Neural cell (in vitro differentiated cells): ENCODE measurements around the gene COL15A1. TPM values are rescaled to one million over a fixed set of nuclear protein-coding genes. Genes with fewer than 3 reads are reported as not detected.

Source experiments
- H2AFZ ChIP-seq: fragments of 200-600, 300-800 bp; sonication (generic), shearing (Covaris generic); 2 replicates; pipeline ENCODE4 v1.6.0; 2014; ENCODE audit warnings: low read depth, mild to moderate bottlenecking, antibody characterized with exemption, low read length, moderate library complexity
- H3F3A ChIP-seq: fragments of 200-600 bp; shearing (Covaris generic); 2 replicates; pipeline ENCODE4 v1.6.1; 2016; ENCODE audit warnings: mild to moderate bottlenecking, moderate library complexity, mixed read lengths, antibody characterized with exemption, low read length; ENCODE audit not compliant: insufficient read depth, poor library complexity, severe bottlenecking
- H3K27ac ChIP-seq: fragments of 200-600, 300-800 bp; sonication (generic), shearing (Covaris generic); 2 replicates; pipeline ENCODE4 v1.5.1; 2014; ENCODE audit warnings: mild to moderate bottlenecking, low read length, moderate library complexity
- H3K27me3 ChIP-seq: fragments of 300-800, 200-600 bp; sonication (generic), shearing (Covaris generic); 2 replicates; pipeline ENCODE4 v1.6.0; 2014; ENCODE audit warnings: mild to moderate bottlenecking, low read depth, low read length, moderate library complexity; ENCODE audit not compliant: insufficient read depth
- H3K36me3 ChIP-seq: fragments of 300-800, 200-600 bp; sonication (generic), shearing (Covaris generic); 2 replicates; pipeline ENCODE4 v1.5.1; 2014; ENCODE audit warnings: mild to moderate bottlenecking, antibody characterized with exemption, low read length, moderate library complexity; ENCODE audit not compliant: insufficient read depth
- H3K4me2 ChIP-seq: fragments of 300-800, 200-600 bp; sonication (generic), shearing (Covaris generic); 2 replicates; pipeline ENCODE4 v1.6.0; 2014; ENCODE audit warnings: mild to moderate bottlenecking, low read length
- H3K4me3 ChIP-seq: fragments of 300-800, 200-600 bp; sonication (generic), shearing (Covaris generic); 2 replicates; pipeline ENCODE4 v1.5.1; 2014; ENCODE audit warnings: mild to moderate bottlenecking, low read length, moderate library complexity
- H3K79me2 ChIP-seq: fragments of 200-600 bp; shearing (Covaris generic); replicated peaks from 2 replicates; pipeline ENCODE4 v1.6.0; 2014; ENCODE audit warnings: mild to moderate bottlenecking, low read length, moderate library complexity; ENCODE audit not compliant: insufficient read depth
- H3K9ac ChIP-seq: fragments of 300-800, 200-600 bp; sonication (generic), shearing (Covaris generic); 2 replicates; pipeline ENCODE4 v1.6.1; 2016; ENCODE audit warnings: mild to moderate bottlenecking, low read length, mixed read lengths
- H3K9me2 ChIP-seq: fragments of 200-600 bp; shearing (Covaris generic); 2 replicates; pipeline ENCODE4 v1.6.1; 2016; ENCODE audit warnings: mild to moderate bottlenecking, low read length, mixed read lengths; ENCODE audit not compliant: insufficient read depth
- H3K9me3 ChIP-seq: fragments of 200-600, 300-800 bp; sonication (generic), shearing (Covaris generic); 2 replicates; pipeline ENCODE4 v1.6.1; 2016; ENCODE audit warnings: mild to moderate bottlenecking, mixed run types, low read length, moderate library complexity, mixed read lengths
- H4K20me1 ChIP-seq: fragments of 200-600 bp; shearing (Covaris generic); 2 replicates; pipeline ENCODE4 v1.6.1; 2016; ENCODE audit warnings: mild to moderate bottlenecking, mixed run types; ENCODE audit not compliant: insufficient read depth
- EP300 ChIP-seq: fragments of 450-650 bp; conservative IDR thresholded peaks from 2 replicates; pipeline ENCODE4 v1.6.1; 2014; ENCODE audit warnings: antibody characterized with exemption, mild to moderate bottlenecking, moderate library complexity; ENCODE audit not compliant: poor library complexity, severe bottlenecking
- EZH2 ChIP-seq: fragments of 200-600, 300-800 bp; shearing (Covaris generic), sonication (generic); IDR thresholded peaks from 2 replicates; pipeline ENCODE4 v1.6.1; 2014; ENCODE audit warnings: antibody characterized with exemption, low read length, borderline replicate concordance, mild to moderate bottlenecking; ENCODE audit not compliant: insufficient read depth, poor library complexity, severe bottlenecking
- MXI1 ChIP-seq: fragments of 450-650 bp; conservative IDR thresholded peaks from 2 replicates; pipeline ENCODE4 v1.6.1; 2014; ENCODE audit warnings: antibody characterized with exemption, mild to moderate bottlenecking; ENCODE audit not compliant: poor library complexity, severe bottlenecking
- POLR2AphosphoS5 ChIP-seq: IDR thresholded peaks from 2 replicates; pipeline ENCODE4 v1.6.1; 2012
- RAD21 ChIP-seq: fragments of 450-650 bp; conservative IDR thresholded peaks from 2 replicates; pipeline ENCODE4 v1.6.1; 2014; ENCODE audit warnings: antibody characterized with exemption, mild to moderate bottlenecking, moderate library complexity
- SMC3 ChIP-seq: fragments of 450-650 bp; conservative IDR thresholded peaks from 2 replicates; pipeline ENCODE4 v1.6.1; 2014; ENCODE audit warnings: antibody characterized with exemption, mild to moderate bottlenecking, moderate library complexity; ENCODE audit not compliant: poor library complexity
- TAF1 ChIP-seq: IDR thresholded peaks from 2 replicates; pipeline ENCODE4 v1.6.1; 2012; ENCODE audit warnings: low read depth
- polyA plus RNA-seq: library from polyadenylated mRNA; depleted of rRNA; stranded (reverse); fragments of >200 nt; gene quantifications from 2 replicates; pipeline ENCODE4 v1.2.3, GENCODE V29; 2014
- TF ChIP-seq, protein P1 (sequence below): IDR thresholded peaks from 2 replicates; pipeline ENCODE4 v1.6.1; 2012; ENCODE audit warnings: borderline replicate concordance
- TF ChIP-seq, protein P2 (sequence below): fragments of 450-650 bp; IDR thresholded peaks from 2 replicates; pipeline ENCODE4 v1.5.1; 2014; ENCODE audit warnings: antibody characterized with exemption, mild to moderate bottlenecking, moderate library complexity; ENCODE audit not compliant: poor library complexity, severe bottlenecking

COL15A1 gene
- polyA plus RNA-seq, 1 donor from 2014 or later = 2.8 TPM

DNA sequence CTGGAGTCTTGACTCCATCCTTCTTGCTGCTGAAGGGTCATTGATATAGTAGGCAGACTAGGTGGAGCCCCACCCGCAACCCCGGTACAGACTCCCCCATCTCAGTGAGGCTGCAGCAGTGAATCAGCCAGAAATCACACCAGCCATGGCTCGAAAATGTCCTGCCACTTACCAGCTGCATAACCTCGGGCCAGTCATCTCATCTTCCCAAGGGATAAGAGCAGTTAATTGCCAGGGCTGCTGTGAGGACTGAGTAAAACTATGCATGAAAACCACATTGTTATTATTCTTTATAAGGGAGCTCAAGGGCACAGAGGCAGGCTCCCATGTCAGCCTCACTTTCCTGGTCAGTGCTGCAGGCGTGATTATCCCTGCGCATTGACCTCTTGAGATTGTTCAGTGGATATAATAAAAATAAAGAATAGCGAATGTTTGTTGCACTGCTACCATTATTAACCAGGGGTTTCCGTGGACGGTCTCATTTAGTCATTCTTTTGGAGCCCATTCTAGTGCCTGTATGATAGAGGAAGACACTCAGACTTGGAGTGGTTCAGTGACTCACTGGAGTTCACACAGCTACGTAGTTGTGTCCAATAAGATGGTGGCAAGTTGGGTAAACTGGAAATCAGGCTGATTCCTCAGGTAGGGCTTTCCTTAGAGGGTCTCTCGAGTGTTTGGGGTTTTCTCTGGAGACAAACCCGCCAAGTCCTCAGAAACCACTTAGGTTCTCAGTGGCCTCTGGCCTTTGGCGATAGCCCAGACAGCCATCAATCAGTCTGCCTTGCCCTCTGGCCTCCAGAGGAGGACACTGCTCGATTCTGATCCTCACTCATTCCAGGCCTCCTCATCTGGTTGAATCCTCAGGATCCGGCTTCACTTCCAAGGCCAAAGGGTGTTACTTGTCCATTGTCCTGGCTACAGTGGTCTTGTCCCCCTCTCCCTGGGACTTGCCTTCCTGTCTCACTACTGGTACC is 39.9 kb downstream of the COL15A1 start:
- Histone ChIP-seq H3K27me3 (no peaks in the 10 kb centered on the region), H3K79me2 (no peaks in the 10 kb centered on the region), H3K27ac (no peak overlapping the region), H2AFZ (no peak overlapping the region), H3K4me3 (no peak overlapping the region), H3K9me2 (no peaks in the 10 kb centered on the region), H4K20me1 (no peaks in the 10 kb centered on the region), H3F3A (no peaks in the 10 kb centered on the region), H3K36me3 (no peaks in the 10 kb centered on the region), H3K9ac (no peak overlapping the region), H3K4me2 (no peak overlapping the region), H3K9me3 (no peaks in the 10 kb centered on the region)
- no peak for TF ChIP-seq EZH2
- no peak for TF ChIP-seq TAF1
- TF ChIP-seq RAD21 = no peak
- TF ChIP-seq POLR2AphosphoS5 = no peak

DNA sequence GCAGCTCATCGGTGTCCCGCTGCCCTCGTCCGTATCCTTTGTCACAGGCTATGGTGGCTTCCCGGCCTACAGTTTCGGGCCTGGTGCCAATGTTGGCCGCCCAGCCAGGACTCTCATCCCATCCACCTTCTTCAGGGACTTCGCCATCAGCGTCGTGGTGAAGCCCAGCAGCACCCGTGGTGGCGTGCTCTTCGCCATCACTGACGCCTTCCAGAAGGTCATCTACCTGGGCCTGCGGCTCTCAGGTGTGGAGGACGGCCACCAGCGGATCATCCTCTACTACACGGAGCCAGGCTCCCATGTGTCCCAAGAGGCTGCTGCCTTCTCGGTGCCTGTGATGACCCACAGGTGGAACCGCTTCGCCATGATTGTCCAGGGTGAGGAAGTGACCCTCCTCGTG is 41.9 kb downstream of the COL15A1 start:
- Histone ChIP-seq H3K27ac (no peak overlapping the region), H2AFZ (no peak overlapping the region), H3K9me3 (no peaks in the 10 kb centered on the region), H3K79me2 (no peaks in the 10 kb centered on the region), H3K4me2 (no peak overlapping the region), H3K27me3 (no peaks in the 10 kb centered on the region), H3K9ac (no peak overlapping the region), H3F3A (no peaks in the 10 kb centered on the region), H3K4me3 (no peak overlapping the region), H3K36me3 (no peaks in the 10 kb centered on the region), H4K20me1 (no peaks in the 10 kb centered on the region), H3K9me2 (no peaks in the 10 kb centered on the region)
- no peak for TF ChIP-seq SMC3
- TF ChIP-seq, protein P1, sequence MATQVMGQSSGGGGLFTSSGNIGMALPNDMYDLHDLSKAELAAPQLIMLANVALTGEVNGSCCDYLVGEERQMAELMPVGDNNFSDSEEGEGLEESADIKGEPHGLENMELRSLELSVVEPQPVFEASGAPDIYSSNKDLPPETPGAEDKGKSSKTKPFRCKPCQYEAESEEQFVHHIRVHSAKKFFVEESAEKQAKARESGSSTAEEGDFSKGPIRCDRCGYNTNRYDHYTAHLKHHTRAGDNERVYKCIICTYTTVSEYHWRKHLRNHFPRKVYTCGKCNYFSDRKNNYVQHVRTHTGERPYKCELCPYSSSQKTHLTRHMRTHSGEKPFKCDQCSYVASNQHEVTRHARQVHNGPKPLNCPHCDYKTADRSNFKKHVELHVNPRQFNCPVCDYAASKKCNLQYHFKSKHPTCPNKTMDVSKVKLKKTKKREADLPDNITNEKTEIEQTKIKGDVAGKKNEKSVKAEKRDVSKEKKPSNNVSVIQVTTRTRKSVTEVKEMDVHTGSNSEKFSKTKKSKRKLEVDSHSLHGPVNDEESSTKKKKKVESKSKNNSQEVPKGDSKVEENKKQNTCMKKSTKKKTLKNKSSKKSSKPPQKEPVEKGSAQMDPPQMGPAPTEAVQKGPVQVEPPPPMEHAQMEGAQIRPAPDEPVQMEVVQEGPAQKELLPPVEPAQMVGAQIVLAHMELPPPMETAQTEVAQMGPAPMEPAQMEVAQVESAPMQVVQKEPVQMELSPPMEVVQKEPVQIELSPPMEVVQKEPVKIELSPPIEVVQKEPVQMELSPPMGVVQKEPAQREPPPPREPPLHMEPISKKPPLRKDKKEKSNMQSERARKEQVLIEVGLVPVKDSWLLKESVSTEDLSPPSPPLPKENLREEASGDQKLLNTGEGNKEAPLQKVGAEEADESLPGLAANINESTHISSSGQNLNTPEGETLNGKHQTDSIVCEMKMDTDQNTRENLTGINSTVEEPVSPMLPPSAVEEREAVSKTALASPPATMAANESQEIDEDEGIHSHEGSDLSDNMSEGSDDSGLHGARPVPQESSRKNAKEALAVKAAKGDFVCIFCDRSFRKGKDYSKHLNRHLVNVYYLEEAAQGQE = no peak
- no peak for TF ChIP-seq EP300
- no peak for TF ChIP-seq MXI1
- no peak for TF ChIP-seq EZH2

DNA sequence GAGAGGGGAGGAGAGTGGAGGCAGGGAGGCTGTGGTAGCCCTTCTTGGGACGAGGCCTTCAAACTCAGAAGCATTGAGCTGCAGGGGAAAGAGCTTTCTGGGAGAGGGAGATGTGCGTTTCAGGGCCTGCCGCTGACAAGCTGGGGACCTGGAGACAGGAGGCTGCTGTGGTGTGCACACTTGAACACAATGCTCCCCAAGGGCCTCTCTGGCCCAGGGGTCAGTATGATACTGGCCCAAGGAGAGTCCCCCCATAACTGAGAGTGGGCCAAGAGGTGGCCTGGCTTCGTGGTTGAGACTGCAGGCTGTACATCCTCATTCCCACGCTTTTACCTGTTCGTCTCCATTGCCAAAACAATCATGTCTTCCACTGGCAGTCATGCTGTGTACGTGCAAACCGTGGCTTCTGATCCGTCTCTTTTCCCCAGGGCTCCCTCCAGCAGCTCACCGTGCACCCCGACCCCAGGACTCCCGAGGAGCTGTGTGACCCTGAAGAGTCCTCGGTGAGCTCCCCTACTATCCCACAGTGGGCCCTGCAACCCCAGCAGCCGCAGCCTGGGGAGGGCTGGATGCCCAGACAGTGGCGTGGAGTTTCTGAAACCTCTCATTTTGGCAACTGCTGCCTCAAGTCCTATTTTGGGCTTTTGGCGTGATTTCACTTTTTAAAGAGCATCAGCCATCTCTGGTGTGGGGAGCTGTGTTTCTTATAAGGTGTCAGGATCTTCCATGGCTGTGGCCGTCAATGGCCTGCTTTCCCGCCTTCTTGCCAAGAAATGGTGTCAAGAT is 43.4 kb downstream of the COL15A1 start:
- H3K27me3 ChIP-seq = no peaks in the 10 kb centered on the region
- no peaks in the 10 kb centered on the region for H3F3A ChIP-seq
- TF ChIP-seq, protein P2, sequence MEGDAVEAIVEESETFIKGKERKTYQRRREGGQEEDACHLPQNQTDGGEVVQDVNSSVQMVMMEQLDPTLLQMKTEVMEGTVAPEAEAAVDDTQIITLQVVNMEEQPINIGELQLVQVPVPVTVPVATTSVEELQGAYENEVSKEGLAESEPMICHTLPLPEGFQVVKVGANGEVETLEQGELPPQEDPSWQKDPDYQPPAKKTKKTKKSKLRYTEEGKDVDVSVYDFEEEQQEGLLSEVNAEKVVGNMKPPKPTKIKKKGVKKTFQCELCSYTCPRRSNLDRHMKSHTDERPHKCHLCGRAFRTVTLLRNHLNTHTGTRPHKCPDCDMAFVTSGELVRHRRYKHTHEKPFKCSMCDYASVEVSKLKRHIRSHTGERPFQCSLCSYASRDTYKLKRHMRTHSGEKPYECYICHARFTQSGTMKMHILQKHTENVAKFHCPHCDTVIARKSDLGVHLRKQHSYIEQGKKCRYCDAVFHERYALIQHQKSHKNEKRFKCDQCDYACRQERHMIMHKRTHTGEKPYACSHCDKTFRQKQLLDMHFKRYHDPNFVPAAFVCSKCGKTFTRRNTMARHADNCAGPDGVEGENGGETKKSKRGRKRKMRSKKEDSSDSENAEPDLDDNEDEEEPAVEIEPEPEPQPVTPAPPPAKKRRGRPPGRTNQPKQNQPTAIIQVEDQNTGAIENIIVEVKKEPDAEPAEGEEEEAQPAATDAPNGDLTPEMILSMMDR = no peak
- TF ChIP-seq POLR2AphosphoS5 = no peak
- TF ChIP-seq SMC3 = no peak
- no peak for TF ChIP-seq EP300
- no peak for TF ChIP-seq MXI1
- no peak for TF ChIP-seq TAF1
- TF ChIP-seq, protein P1 = no peak
- no peak for TF ChIP-seq RAD21
- no peak for TF ChIP-seq EZH2
- H3K4me2 ChIP-seq = no peak overlapping the region
- H3K36me3 ChIP-seq = no peaks in the 10 kb centered on the region
- H3K27ac ChIP-seq = no peak overlapping the region
- H3K79me2 ChIP-seq = no peaks in the 10 kb centered on the region
- H3K4me3 ChIP-seq = no peak overlapping the region
- H4K20me1 ChIP-seq = no peaks in the 10 kb centered on the region
- no peaks in the 10 kb centered on the region for H3K9me3 ChIP-seq
- H3K9ac ChIP-seq = no peak overlapping the region
- H3K9me2 ChIP-seq = no peaks in the 10 kb centered on the region
- no peak overlapping the region for H2AFZ ChIP-seq
